RPMI7951 (cell line): Measurements from ENCODE around the gene MDN1. TPM values are rescaled to one million over a fixed set of nuclear protein-coding genes. Genes with fewer than 3 reads are reported as not detected.

Experiments
- DNase-seq: peaks from one replicate; pipeline ENCODE4 v3.0.0-alpha.2; 2012; ENCODE audit warnings: low read depth
- total RNA-seq: library from RNA; depleted of rRNA; stranded (reverse); fragments of >200 nt; shearing (Covaris generic); gene quantifications from 2 replicates; pipeline ENCODE4 v1.2.3, GENCODE V29; 2014

The MDN1 gene
- total RNA-seq, 1 experiment from 2014 or later: 14.2 TPM

- DNase-seq: no peak
Measured at GRCh38 chr6:89692256-89692655, 127.3 kb downstream of the MDN1 start.

DNA sequence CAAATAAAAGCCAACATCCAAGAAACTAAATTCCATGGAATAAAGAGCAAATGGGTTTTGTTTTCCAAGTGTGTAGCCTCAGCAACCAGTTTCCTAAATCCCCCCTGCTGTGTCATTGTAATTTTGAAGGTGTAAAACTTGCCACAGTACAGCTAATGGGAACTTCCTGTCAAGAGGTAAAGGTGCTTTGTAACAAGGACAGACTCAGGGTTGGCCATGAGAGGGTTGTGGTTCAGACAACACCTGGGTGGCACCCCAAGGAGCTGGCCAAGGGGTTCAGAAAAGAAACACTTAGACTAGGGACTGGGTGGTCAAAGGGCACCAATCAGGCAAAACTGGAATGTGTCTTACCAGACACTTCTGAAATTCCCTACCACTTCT lies 128.7 kb downstream of the MDN1 start:
- DNase-seq: no peak

DNA sequence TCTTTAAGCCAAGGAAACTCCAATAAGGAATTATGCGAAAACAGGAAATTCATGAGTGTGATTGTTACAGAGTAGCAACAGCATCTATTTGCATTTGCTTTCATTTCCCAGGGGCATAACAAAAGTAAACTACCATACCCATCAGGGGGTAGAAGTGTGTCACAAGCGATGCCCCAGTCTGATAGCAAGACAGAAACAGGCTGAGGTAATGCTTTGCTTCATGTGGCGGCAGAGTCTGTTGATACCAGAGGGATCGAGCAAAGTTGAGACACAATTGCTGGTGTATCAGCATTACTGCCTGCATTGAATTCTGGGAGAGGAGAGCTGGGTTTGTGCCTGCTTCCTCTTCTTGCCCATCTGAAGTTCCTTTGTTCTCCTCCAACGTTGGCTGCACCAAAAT lies 129.9 kb downstream of the MDN1 start:
- DNase-seq: no peak

DNA sequence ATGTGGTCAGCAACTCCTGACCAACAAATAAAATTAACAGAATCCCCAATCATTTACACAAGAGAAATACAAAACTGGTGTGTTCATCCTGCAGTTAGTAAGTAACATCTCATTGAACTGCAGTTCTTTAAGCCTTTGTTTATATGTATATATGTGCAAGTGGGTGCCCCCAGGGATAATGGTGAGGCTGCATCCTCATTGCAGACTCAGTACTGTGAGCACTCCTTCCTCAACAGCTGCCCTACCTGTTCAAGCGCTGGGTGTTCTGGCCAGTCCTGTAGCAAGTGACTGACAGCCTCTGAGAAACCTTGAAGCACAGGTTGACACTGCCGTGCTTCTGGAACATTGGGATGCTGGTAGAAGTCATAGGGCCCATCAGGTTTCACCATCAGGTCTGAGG lies 131.3 kb downstream of the MDN1 start:
- DNase-seq: no peak

- no peak for DNase-seq
Measured at GRCh38 chr6:89685311-89685710, 134.3 kb downstream of the MDN1 start.

GRCh38 chr6:89682991-89683390 lies 136.6 kb downstream of the MDN1 start:
- DNase-seq: no peak

GRCh38 chr6:89681983-89682564 lies 137.5 kb downstream of the MDN1 start:
- no peak for DNase-seq

- DNase-seq: no peak
Measured at GRCh38 chr6:89680551-89680950, 139.0 kb downstream of the MDN1 start.

GRCh38 chr6:89680150-89680549 lies 139.4 kb downstream of the MDN1 start:
- DNase-seq: no peak

- DNase-seq: no peak
Measured at GRCh38 chr6:89679215-89680120, 140.1 kb downstream of the MDN1 start.

- DNase-seq: no peak
Measured at GRCh38 chr6:89678531-89678930, 141.1 kb downstream of the MDN1 start.

- DNase-seq: no peak
Measured at GRCh38 chr6:89675949-89676748, 143.4 kb downstream of the MDN1 start.

- DNase-seq: no peak
Measured at GRCh38 chr6:89670935-89671565, 148.5 kb downstream of the MDN1 start.

DNA sequence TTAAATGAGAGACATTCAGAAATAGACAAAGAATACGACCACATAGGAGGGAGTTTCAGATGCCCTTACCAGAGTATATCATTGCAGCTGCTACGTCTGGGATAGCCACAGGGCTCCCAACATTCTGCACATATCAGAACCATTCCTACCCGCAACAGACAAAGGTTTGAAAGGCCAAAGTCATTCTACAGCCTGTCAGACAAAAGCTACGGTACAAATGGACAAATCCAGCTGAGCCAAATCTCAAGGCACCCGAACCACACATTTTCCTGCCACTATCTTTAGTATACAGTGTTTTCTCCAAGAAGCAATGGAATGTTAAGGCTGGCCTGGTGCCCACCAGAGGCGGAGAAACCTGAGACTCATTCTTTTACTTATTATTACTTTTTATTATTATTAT lies 150.6 kb downstream of the MDN1 start:
- no peak for DNase-seq

DNA sequence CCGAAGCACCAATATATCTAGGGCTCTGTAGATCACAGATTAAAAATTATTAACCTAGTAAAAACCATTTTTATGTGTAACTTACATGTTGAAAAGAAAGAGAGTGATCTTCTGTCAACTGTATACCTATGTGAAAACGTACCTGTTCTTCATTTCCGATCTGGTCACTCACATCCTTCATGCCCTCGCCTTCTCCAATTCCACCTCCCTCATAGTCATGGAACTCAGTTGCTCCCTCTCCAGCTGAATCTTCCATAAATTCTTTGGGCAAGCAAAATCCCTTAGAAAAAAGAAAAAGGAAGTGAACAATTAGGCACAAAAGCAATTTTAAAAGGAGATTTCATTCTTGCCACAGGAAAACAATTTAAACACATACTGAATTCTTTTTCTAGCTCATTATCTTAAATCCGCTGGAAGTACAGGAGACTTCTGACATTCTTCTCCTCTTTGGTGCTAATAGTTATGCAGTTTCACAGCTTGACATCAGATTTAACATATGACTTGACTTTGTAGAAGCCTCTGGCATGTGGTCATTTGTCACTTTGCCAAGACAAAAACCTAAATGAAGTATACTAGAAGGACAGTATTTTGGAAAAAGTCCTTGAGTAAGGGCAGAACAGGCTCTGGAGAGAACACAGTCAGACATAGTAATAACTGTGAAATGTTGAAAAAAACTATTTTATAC lies 151.6 kb downstream of the MDN1 start:
- DNase-seq: no peak

GRCh38 chr6:89662659-89663223 lies 156.9 kb downstream of the MDN1 start:
- DNase-seq: no peak

DNA sequence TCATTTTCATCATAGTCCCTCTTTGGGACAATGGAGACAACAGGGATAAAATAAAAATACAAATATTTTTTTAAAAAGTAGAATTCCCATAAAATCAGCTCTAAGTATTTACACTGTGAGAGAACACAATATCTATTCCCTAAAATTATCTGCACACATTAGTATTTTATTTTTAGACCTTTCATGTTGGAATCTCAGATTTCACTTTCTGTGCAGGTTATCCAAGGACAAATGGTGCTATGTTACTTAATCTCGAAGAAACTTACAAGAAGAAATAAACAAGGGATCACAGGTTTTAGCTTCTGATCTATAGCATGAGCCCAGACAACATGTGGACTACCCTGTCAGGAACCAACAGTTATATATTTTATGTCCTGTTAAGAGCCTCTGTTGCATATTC lies 158.0 kb downstream of the MDN1 start:
- DNase-seq: no peak

DNA sequence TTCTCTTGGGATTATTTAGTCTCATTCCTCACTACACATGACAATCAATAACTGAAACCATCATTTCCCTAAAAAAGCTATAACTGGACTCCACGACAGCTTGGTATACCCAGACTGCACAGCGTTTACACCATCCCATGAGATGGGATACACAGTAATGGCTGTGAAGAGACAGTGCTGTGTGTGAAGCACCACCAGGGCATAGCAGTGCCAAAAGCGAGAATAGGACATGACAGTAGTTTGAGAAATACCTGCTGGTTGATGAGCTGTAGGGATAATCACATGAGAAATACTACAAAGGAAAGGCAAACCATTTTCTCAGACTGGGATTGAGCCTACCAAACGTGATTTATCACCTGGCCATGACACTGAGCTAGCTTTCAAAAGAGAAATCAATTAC lies 158.6 kb downstream of the MDN1 start:
- no peak for DNase-seq

- DNase-seq: no peak
Measured at GRCh38 chr6:89657445-89658158, 162.0 kb downstream of the MDN1 start.

GRCh38 chr6:89655122-89655521 lies 164.5 kb downstream of the MDN1 start:
- DNase-seq: no peak

DNA sequence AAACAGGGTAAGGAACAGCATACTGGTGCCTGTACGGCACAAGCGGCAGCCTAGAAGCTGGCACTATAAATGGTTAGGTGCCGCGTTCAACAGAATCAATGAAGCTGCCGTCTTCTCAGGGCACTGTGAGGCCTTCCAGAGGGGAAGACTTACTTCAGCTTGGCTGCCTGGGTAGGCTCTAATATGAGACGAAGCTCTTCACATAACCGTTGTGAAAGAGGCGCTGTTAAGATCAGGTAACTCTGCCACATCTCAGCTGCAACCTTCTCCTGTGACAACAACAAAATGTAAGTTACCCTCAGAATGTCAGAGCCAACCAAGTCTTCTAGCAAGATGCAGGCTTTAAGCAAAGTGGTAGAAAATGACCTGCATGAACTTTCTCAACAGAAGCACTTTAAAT lies 169.0 kb downstream of the MDN1 start:
- no peak for DNase-seq
